HG03135 (cell line): ENCODE results near the gene IFIT1B.
"Not testable (repeated sequence)": the region's sequence is repeated elsewhere in the genome, so short reads cannot be mapped to it uniquely, and the experiment has no call there.

Experiments used
- ATAC-seq: cut with Tn5 transposase; IDR thresholded peaks from one replicate; pipeline ENCODE4 v1.9.1; 2021; ENCODE audit warnings: mild to moderate bottlenecking, moderate library complexity; ENCODE audit not compliant: unreplicated experiment

Gene IFIT1B

DNA sequence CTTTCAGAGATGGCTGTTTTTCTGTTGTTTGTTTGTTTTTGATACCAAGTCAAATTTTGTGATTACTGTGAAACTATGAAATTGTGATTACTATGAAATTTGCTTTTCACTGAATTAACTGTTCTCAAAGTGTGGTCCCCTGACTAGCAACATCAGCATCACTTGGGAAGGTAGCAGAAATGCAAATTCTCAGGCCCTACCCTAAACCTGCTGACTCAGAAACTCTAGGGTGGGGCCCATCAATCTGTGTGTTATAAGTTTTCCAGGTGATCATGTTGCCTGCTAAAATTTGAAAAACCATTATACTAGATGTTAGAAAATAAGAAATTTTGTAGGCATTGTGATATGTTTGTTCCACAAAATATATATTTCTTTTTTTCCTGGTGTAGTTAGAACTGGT, 1.2 kb downstream of the IFIT1B start:
- ATAC-seq = no peak

DNA sequence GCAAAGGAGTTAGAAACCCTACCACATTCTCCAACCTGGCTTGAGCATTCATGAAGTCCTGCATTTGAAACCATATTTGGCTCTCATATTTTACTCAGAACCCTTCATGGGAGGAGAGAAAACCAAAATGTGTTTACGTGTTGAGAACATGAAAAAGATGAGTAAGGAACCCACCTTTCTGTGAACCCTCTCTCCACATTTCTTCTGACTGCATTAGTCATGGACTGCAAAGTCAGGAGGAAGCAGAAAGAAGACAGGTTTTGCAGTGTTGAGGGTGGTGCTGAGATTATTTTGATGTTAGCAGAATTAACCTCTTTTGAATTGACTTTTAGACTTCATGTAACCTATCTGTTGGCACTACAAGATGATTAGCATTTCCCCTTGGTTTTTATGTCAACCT, 4.9 kb downstream of the IFIT1B start:
- ATAC-seq = no peak

DNA sequence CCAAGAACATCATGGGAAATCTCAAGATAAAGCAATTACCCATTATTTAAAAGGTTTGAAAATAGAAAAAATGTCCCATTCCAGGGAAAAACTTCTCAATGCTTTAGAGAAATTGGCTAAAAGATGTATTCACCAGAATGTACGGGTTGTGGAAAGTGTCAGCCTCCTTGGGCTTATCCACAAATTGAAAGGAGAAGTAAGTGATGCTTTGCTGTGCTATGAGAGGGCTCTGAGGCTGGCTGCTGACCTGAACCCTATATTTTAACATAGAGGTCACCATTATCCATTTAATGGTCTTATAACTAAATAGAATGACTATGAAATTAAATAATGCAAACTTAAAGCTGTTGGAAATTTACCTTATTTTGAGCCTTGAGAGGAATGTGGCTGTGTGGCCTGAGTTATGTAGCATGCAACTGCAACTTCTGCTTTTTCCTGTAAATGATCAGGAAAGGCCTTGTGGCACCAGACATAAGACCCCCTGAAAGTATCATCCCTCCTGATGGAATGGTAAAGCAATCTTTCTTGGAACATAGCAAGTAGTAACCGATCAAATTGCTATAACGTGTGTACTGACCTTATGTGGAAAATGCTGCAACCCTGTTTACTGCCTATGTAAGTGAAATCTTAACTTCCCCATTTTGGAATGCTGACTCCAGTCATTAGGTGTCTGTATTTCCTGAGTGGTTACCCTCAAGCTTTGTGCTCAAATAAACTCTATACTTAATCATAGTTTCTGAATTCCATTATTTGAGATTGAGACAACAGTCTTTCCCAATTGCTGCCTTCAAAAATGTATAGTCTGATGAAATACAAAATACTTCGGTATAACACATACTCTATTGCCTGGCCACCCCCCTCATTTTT, 6.9 kb downstream of the IFIT1B start:
- no peak for ATAC-seq

DNA sequence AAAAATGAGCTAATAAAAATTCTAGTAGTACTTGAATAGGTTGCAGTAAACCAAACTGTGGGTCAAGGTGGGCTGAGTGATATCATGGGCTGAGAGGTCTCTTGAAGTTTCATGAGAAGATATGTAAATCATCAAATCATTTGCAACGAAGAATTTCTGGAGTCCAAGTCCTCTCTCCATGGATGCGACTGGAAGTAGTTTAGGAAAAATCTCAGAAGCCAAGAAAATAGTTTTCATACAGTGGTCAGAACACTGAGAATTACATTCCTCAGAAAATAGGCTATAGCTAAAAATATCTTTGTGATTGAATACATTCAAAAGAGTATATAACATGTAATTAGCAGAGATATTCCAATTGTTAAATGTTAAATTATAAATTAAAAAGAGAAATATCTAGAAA, 10.9 kb downstream of the IFIT1B start:
- no peak for ATAC-seq

DNA sequence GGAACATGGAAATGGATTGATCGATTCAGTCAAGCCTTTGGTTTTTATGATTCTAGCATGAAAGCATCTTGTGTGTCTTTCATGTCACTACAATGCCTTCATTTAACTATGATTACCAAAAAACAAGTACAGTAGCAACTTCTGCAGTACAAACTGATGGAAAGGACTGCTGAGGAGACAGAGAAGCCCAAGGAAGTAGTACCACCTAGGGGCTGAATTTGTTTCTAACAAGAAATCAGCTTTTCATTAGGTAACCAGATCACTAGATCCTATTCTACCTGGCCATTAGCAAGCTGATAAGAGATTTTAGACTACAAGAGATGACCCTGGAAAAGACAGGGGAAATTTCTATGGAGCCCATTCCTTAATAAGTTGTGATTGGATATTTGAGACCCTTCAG, 11.4 kb downstream of the IFIT1B start:
- no peak for ATAC-seq

DNA sequence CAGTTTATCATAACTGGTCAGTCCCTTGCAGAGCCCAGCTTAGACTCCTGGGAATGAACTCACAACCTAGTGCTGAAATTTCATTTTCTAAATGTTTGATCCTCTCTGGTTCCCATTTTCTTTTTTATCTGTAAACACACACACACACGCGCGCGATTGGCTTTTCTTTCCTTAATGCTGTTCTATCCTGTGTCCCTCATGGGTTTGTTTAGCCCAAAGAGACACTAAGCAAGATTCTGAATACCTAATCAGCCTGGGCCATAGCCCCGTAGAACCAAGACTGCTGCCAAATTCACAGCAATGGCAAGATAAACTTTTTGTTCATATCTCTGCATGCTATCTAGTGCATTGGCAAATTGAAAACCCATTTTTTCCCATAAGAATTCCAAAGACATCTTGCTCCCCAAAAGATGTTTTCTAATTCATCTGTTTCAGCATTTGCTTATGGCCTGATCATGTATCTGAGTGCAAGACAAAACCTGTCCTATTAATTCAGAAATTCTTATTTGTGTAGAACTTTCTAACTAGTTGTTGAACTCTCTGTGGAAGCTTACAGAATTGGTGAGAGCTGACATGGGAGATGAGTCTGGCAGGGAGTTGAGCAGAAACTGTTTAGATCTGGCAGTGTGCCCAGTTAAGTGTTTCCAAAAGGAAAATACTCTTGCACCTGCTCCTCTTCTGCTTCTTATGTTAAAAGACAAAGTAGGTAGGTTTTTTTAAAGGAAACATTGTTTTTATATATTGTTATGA, 12.8 kb downstream of the IFIT1B start:
- no peak for ATAC-seq

DNA sequence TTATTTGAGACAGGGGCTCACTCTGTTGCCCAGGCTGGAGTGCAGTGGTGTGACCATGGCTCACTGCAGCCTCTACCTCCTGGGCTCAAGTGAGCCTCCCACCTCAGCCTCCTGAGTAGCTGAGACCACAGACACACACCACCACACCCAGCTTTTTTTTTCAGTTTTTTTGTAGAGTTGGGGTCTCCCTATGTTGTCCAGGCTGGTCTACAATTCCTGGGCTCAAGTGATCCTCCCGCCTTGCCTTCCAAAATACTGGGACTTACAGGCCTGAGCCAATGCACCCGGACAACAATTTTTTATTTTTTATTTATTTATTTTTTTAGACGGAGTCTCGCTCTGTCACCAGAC, 13.3 kb downstream of the IFIT1B start:
- not testable (repeated sequence) for ATAC-seq

DNA sequence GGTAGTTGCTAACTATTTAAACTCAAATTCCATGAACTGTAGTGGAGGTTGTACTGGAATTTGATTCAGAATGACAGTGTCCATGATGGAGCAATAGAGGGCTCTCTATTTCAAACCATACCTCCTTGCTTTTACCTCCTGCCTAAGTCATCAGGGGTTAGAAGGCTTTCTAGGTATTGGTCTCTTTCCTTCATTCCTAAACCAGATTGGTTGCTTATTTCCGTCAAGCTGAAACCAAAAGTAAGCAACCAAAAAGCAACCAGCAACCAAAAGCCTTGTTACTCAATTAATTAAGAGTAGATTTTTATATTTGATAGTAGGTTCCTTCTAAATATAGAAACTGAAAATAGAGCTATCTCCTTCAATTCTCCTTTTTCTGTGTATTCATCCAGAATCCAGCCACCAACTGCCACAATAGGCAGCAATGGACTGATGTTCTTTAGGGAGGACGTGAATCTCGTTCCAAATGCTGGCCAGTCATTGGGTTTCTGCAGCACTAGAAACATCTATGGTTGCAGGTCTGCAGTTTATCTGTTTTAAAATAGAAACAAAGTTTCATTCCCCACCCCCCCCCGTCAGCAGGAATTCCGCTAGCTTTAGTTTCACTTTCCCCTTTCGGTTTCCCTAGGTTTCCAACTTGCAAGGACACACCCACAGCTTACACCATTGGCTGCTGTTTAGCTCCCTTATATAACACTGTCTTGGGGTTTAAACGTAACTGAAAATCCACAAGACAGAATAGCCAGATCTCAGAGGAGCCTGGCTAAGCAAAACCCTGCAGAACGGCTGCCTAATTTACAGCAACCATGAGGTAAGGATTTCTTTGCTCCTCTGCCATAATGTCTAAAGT, 14.3 kb downstream of the IFIT1B start, which contains the start of gene IFIT1:
Gene IFIT1 (plus strand): TSS at position 717 of the 850 bp plus-strand sequence. CDS start 90 bp downstream, at position 807.
- ATAC-seq = peak; percentile 79

DNA sequence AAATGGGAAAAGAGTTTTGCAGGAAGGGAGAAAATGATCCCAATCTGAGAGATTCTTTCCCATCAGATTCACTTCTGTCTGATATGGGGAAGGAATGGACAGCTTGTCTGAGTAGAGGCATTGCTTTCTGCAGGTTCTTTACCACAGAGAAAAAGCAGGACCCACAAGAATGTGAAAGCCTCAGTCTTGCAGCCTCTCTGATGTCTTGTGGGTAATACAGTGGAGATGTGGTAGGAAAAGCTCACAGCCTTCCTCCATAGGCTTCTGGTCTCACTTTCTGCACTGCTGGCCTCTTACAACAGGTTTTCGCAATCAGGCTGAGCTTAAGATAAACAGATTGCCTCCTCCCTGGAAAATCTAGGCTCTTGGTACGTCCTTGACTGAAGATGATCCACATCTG, 15.1 kb downstream of the IFIT1B start:
- ATAC-seq = peak; percentile 45

DNA sequence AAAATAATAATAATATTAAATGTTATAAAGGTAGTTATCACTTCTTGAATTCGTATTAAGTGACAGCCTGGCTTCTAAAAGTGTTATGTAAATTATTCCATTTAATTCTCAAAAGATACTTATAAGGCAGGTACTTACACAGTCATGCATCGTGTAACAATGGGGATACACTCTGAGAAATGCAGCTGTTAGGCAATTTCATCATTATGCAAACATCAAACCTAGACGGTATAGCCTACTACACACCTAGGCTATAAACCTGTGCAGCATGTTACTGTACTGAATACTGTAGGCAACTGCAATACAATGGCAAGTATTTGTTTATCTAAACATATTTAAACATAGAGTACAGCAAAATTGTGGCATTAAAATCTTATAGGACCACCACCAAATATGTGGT, 16.0 kb downstream of the IFIT1B start:
- ATAC-seq = no peak

DNA sequence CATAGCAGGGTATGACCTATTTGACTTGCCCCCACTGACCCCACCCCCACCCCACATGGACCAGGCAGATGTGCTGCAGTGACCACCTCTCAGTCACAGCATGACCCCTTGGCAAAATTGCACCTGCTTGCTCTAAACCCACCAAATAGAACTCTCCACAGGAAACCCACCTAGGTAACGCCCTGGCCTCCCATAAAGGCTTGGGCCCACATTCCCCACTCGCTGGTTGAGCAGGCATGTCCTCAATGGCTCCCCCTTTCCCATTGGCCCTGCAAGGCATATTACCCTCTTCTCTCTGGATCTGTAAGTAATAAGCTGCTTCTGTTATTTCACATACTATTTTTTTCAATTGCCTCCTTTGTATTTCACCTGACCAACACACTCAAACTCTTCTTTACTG, 17.3 kb downstream of the IFIT1B start:
- ATAC-seq = no peak

DNA sequence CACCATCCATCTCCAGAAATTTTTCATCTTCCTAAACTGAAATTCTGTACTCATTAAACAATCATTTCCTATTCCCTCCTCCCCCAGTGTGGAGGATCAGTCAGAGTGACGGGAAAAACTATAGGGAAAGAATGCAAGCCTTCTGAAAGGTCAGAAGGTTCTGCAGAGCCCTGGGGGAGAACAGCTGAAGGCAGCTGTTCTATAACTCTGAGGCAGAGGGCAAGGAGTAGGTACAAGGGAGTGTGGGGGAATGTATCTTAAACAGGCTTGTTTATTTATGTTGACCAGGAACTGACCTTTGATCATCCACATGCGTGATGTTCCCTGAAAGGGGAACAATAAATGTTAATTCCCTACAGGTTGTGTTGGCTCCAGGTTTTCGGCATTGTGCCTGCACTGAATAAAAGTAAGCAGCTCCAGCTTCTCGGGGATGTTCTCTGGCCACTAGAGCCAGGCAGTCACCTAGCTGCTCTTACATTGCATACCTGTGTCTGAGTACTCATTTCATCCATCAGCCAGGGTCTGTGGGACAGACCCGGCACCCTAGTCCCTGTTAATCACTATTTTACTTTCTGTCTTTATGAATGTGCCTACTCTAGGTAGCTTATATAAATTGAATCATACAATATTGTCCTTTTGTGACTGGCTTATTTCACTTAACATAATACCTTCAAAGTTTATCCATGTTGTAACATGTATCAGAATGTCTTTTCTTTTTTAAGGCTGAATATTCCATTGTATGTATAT, 20.3 kb downstream of the IFIT1B start:
- no peak for ATAC-seq

DNA sequence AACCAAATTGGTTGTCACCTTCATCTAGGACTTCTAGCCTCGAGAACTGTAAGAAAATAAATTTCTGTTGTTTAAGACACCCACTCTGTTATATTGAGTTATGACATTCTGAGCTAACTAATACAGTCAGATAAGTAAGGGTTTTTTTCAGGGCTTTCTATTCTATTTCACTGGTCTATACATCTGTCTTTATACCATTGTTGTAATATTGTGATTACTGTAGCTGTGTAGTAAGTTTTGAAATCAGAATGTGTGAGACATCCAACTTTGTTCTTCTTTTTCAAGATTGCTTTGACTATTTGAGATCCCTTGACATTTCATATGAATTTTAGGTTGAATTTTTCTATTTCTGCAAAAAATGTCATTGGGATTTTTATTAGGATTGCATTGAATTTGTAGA, 22.1 kb downstream of the IFIT1B start:
- no peak for ATAC-seq

DNA sequence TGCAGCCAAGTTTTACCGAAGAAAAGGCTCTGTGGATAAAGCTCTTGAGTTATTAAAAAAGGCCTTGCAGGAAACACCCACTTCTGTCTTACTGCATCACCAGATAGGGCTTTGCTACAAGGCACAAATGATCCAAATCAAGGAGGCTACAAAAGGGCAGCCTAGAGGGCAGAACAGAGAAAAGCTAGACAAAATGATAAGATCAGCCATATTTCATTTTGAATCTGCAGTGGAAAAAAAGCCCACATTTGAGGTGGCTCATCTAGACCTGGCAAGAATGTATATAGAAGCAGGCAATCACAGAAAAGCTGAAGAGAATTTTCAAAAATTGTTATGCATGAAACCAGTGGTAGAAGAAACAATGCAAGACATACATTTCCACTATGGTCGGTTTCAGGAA, 25.2 kb downstream of the IFIT1B start:
- ATAC-seq = no peak

DNA sequence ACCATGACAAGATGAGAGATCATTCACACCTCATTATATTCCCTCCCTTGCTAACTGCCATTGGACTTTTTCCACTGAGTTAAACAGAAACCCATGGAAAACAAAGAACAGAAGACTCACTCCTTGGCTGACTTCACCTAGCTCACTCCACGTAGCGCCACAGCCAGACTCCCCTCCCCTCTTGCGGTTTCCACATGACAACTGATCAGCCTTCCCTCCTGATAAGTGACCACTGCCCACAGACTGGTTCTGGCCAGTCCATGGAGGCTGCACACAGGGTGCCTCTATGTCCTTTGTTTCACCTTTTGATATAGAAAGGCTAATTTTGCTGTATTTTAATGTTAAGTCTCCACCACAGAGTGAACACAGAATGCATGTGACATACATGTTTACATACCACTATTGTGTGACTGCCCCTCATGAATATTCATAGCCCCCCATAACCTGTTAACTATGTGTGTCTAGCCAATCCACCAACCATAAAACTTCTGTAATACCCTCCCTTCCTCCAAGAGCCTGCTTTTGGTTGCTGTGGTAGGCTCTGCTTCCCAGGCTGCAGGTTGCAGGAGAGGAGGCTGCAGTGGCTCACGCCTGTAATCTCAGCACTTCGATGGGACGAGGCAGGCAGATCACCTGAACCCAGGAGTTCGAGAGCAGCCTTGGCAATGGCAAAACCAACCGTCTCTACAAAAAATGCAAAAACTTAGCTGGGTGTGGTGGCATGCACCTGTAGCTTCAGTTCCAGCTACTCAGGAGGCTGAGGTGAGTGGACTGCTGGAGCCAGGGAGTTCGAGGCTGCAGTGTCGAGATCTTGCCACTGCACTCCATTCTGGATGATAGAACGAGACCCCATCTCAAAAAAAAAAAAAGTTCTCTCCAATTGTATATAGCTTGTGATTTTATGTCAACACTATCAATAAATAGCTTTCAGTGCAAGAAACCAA, 26.5 kb downstream of the IFIT1B start:
- ATAC-seq = no peak

DNA sequence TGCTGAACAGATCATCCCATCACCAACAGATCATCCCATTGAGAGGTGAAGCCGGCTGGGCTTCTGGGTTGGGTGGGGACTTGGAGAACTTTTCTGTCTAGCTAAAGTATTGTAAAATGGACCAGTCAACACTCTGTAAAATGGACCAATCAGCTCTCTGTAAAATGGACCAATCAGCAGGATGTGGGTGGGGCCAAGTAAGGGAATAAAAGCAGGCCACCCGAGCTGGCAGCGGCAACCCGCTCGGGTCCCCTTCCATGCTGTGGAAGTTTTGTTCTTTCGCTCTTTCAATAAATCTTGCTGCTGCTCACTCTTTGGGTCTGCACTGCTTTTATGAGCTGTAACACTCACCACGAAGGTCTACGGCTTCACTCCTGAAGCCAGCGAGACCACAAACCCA, 28.3 kb downstream of the IFIT1B start:
- not testable (repeated sequence) for ATAC-seq

DNA sequence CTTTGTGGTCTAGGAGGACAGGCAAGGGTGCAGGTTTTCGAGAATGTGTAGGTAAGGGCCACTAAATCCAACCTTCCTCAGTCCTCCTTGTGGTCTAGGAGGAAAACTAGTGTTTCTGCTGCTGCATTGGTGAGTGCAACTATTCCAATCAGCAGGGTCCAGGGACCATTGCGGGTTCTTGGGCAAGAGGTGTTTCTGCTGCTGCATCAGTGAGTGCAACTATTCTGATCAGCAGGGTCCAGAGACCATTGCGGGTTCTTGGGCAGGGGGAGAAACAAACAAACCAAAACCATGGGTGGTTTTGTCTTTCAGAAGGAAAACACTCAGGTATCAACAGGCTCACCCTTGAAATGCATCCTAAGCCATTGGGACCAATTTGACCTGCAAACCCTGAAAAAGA, 29.9 kb downstream of the IFIT1B start:
- not testable (repeated sequence) for ATAC-seq

DNA sequence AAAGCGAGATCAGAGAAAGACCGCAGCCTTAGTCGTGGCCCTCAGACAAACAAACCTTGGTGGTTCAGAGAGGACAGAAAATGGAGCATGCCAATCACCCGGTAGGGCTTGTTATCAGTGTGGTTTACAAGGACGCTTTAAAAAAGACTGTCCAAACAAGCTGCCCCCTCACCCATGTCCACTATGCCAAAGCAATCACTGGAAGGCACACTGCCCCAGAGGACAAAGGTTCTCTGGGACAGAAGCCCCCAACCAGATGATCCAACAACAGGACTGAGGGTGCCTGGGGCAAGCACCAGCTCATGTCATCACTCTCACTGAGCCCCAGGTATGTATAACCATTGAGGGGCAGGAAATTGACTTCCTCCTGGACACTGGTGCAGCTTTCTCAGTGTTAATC, 31.4 kb downstream of the IFIT1B start:
- ATAC-seq = not testable (repeated sequence)

DNA sequence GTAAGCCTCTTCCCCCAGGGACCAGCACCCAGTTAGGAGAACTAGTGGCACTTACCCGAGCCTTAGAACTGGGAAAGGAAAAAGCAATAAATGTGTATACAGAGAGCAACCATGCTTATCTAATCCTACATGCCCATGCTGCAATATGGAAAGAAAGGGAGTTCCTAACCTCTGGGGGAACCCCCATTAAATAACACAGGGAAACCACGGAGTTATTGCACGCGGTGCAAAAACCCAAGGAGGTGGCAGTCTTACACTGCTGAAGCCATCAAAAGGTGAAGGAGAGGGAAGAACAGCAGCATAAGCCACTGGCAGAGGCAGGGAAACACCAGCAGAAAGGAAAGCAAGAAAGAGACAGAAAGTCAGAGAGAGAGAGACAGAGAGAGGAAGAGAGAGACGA, 32.7 kb downstream of the IFIT1B start:
- not testable (repeated sequence) for ATAC-seq
